ENCODE data around the gene FOXL2. TPM values are rescaled to one million over a fixed set of nuclear protein-coding genes. Genes with fewer than 3 reads are reported as not detected.

Gene FOXL2
- total RNA-seq, 2 experiments from 2014 or later = not detected

DNA sequence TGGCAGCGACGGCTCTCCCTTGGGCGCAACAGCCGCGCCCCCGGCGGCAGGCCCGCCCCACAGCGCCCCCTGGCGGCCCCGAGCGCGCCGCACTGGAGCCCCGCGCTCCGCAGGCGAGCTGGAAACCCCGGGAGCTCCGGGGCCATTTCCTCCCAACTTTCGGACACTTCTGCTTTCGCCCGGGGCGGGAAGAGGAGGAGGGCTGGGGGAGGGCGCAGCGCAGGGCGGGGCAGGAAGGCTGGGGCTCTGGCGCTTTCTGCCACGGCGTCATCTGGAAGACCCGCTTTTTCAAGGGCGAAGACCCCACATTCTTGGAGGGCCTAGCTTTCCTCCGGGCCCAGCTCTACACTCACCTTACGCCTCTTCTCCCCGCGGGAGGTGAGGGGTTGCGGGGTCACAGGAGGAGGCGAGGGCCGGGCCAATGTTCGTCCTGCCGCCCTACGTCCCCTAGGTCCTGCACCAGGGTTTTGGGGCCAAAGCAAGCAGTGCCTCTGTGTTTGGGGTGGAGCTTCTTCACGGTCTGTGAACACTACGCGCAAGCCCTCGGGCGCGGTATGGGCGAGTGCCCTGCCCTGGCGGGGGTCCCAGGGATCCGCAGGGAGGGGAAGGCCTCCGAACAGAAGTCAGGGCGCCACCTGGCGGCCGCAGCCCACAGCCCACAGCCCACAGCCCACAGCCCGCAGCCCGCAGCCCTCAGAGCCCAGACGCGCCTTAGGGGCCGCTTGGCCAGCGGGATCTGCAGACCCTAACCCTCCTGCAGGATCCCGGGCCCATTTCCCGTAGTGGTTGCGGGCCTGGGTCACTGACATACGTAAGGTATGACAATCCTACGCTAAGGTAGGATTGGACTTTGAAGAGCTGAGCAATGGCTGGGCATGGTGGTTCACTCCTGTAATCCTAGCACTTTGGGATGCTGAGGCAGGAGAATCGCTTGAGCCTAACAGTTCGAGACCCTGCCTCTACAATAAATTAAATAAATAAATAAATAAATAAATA is 31.1 kb downstream of the FOXL2 start:
- ChIA-PET POLR2A (interaction anchor here (0.6 to 2.3 kb wide), 16 partner anchors 11 to 741 kb away, joined by 3 to 15 read pairs (median 3); partner anchors contain the start of genes CEP70, DBR1, ESYT3 and FAIM), CTCF (interaction anchor here (0.6 to 14.2 kb wide), 93 partner anchors 8 to 742 kb away, joined by 3 to 405 read pairs (median 5); partner anchors contain the start of genes CEP70, DBR1, ESYT3 and FAIM)
- H3K4me1 Mint-ChIP-seq = peaks cover 9% of the 10 kb centered on the region
- no peaks in the 10 kb centered on the region for H3K36me3 Mint-ChIP-seq (ENCODE audit: low read depth)
- peak overlapping the region; percentile 74 for H3K4me3 Mint-ChIP-seq
- H3K27ac Mint-ChIP-seq = peak overlapping the region; percentile 56
- DNase-seq = peak; percentile 80
- H3K9me3 Mint-ChIP-seq = no peaks in the 10 kb centered on the region
- peaks cover 3% of the 10 kb centered on the region for H3K27me3 Mint-ChIP-seq

DNA sequence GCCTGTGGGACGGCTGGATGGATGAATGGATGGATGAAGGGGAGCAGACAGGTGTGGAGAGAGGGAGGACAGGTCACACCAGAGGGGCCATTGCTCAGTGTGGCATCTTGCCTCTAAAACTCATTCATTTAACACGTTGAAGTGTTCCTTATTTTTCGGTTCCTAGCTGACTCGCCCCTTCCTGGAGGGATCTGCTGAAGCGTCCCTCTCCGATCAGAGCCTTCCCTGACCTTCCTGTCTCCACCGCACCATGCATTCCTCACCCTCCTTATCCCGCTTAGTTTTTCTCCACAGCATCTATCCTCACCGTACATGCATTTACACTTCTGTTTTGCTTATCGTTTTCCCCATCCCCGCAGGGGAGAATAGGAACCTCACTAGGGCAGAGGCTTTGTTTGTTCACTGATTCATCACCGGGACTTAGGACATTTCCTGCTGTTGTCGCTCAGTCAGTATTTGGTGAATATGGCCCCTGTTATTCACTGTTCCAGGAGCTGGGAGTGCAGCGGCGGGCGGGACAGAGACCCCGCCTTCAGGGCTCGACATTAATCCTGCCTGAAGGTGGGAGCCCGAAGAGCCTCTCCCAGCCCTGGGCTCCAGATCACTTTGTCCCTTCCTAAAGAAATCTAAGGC is 32.0 kb downstream of the FOXL2 start:
- no peak for DNase-seq
- POLR2A ChIA-PET = interaction anchor here (0.6 to 2.3 kb wide), 10 partner anchors 19 to 480 kb away, joined by 3 to 15 read pairs (median 3); partner anchors contain the start of genes CEP70, ESYT3 and FAIM
- no peaks in the 10 kb centered on the region for H3K36me3 Mint-ChIP-seq (ENCODE audit: low read depth)
- H3K27me3 Mint-ChIP-seq = peaks cover 3% of the 10 kb centered on the region
- H3K4me3 Mint-ChIP-seq = peak overlapping the region; percentile 74
- peaks cover 9% of the 10 kb centered on the region for H3K4me1 Mint-ChIP-seq
- CTCF ChIA-PET = interaction anchor here (0.6 to 14.2 kb wide), 75 partner anchors 7 to 741 kb away, joined by 3 to 405 read pairs (median 5); partner anchors contain the start of genes CEP70, DBR1, FAIM and FOXL2
- H3K27ac Mint-ChIP-seq = no peak overlapping the region
- no peaks in the 10 kb centered on the region for H3K9me3 Mint-ChIP-seq

DNA sequence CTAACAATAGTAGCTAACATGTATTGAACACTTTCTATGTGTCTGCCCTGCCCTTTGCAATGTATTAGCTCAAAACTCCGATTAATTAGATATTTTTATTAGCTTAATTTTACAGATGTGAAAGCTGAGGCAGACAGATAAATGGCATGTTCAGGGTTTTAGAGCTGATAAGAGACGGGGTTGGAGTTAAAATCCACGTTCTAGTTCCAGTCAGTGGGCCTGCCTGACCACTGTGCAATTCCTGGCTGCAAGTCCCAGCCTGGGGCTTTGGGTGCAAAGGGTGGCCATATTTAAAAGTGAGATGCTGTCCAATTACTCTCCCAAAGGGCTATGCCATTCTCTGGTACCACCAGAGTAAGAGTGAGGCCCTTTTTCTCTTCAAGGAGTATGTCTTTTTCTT is 33.2 kb downstream of the FOXL2 start:
- no peak for DNase-seq
- Mint-ChIP-seq H3K9me3 (no peaks in the 10 kb centered on the region), H3K27me3 (peaks cover 3% of the 10 kb centered on the region), H3K27ac (no peak overlapping the region), H3K4me3 (no peak overlapping the region), H3K4me1 (peaks cover 9% of the 10 kb centered on the region), H3K36me3 (ENCODE audit: low read depth) (no peaks in the 10 kb centered on the region)
- POLR2A ChIA-PET = no interaction called here
- CTCF ChIA-PET = interaction anchor here (0.6 to 14.2 kb wide), 8 partner anchors 9 to 495 kb away, joined by 3 to 405 read pairs (median 14); partner anchors contain the start of gene CEP70

DNA sequence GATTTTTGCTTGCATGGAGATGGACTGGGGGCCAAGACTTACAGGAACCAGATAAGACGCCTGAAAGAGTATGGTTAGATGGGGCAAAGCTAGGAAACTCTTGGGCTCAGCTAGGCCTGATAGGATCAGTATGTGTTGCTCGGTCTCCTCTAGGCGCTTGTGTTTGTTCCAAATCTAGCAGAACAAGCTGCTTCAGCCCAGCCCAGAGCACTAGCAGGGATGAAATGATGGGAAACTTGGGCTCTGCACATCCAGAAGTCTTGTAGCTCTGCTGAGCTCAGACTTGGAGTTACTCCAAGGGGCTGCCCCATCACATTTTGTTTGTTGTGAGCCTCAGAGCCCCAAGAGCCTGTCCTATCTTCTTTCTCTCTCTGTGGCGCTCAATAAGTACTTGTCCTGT is 34.7 kb downstream of the FOXL2 start:
- H3K27ac Mint-ChIP-seq = no peak overlapping the region
- ChIA-PET CTCF (interaction anchor here (0.9 to 14.2 kb wide), 5 partner anchors 10 to 433 kb away, joined by 3 to 405 read pairs (median 22); partner anchors contain the start of gene CEP70), POLR2A (interaction anchor here (0.6 kb wide), 1 partner anchor 11 kb away, joined by 3 read pairs; no protein-coding TSS in a partner anchor)
- H3K27me3 Mint-ChIP-seq = peaks cover 3% of the 10 kb centered on the region
- no peak overlapping the region for H3K4me3 Mint-ChIP-seq
- no peak for DNase-seq
- H3K36me3 Mint-ChIP-seq (ENCODE audit: low read depth) = no peaks in the 10 kb centered on the region
- H3K9me3 Mint-ChIP-seq = no peaks in the 10 kb centered on the region
- H3K4me1 Mint-ChIP-seq = peaks cover 9% of the 10 kb centered on the region

DNA sequence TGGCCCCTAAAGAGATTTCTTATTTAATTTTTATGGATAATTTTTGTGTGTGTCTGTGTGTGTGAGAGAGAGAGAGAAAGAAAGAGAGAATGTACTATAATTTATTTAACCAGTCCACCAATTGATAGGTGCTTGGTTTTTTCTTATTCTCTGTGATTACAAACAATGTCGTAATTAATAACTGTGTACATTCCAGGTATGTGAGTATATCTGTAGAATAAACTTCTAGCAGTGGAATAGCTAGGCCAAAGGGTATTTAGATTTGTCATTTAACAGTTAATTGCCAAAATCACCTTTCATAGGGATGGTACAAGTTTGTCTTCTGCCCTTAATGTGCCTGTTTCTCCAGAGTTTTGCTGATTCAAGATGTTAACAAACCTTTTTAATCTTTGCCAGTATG is 35.3 kb downstream of the FOXL2 start:
- DNase-seq = no peak
- ChIA-PET CTCF (interaction anchor here (0.9 to 14.2 kb wide), 4 partner anchors 11 to 318 kb away, joined by 3 to 405 read pairs (median 102); partner anchors contain the start of gene CEP70), POLR2A (no interaction called here)
- Mint-ChIP-seq H3K4me3 (no peak overlapping the region), H3K27me3 (peaks cover under 1% of the 10 kb centered on the region), H3K9me3 (no peaks in the 10 kb centered on the region), H3K4me1 (peaks cover 9% of the 10 kb centered on the region), H3K36me3 (ENCODE audit: low read depth) (no peaks in the 10 kb centered on the region), H3K27ac (no peak overlapping the region)

DNA sequence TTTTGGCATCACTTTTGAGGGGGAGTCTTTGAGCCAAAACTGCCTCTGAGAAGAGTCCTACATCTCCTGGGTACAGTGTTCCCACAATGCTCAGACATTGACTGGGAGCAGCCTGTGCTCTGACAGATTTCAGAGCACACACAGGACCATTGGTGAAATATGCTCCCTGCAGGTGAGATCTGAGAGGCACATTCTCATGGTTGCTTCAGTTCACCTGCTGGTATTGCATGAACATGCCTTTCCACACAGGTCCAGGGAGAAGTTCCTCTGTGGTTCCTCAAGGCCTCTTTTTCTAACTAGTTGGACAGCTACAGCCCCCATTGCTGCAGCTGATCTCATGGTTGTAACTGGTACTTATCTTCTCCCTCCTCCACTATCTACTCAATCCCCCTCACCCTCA is 37.0 kb downstream of the FOXL2 start:
- ChIA-PET CTCF (interaction anchor here (1.0 to 1.2 kb wide), 2 partner anchors 13 to 211 kb away, joined by 3 to 5 read pairs; no protein-coding TSS in a partner anchor), POLR2A (no interaction called here)
- Mint-ChIP-seq H3K9me3 (no peaks in the 10 kb centered on the region), H3K27ac (no peak overlapping the region), H3K4me3 (no peak overlapping the region), H3K4me1 (peaks cover 2% of the 10 kb centered on the region), H3K27me3 (no peaks in the 10 kb centered on the region), H3K36me3 (ENCODE audit: low read depth) (no peaks in the 10 kb centered on the region)
- DNase-seq = no peak

DNA sequence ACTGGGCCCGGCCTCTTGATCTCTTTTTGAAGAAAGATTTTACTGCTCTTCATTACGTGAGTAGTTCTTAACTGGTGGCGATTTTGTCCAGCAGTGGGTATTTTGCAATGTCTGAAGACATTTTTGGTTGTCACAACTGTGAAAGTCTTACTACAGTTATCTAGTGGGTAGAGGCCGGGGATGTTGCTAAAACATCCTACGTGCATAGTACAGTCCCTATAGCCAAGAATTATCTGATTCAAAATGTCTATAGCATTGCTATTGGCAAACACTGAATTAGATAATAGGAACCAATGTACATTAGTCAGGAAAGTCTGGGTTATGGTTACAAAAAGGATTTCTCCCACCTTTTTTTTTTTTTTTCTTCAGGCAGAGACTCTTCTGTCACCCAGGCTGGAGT is 38.1 kb downstream of the FOXL2 start:
- H3K27me3 Mint-ChIP-seq = no peaks in the 10 kb centered on the region
- no peak overlapping the region for H3K4me3 Mint-ChIP-seq
- H3K9me3 Mint-ChIP-seq = no peaks in the 10 kb centered on the region
- no peak for DNase-seq
- no peaks in the 10 kb centered on the region for H3K4me1 Mint-ChIP-seq
- POLR2A ChIA-PET = no interaction called here
- CTCF ChIA-PET = interaction anchor here (1.0 to 1.6 kb wide), 2 partner anchors 15 to 210 kb away, joined by 3 to 6 read pairs; no protein-coding TSS in a partner anchor
- no peak overlapping the region for H3K27ac Mint-ChIP-seq
- no peaks in the 10 kb centered on the region for H3K36me3 Mint-ChIP-seq (ENCODE audit: low read depth)

DNA sequence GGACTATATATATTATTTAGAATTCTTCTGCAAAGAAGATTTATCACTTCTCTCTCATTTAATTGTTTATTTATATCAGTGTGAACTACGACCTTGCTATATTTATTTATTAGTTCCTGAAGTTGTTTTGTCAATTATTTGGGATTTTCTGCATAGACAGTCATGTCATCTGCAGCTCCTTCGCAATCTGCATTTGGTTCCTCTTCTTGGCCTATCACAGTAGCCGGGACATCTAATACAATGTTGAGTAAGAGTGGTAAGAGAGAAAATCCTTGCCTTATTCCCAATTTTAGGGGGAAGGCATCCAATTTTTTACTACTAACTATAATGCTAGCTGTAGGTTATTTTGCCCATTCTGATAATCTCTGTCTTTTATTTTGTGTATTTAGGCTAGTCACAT is 39.4 kb downstream of the FOXL2 start:
- no peak for DNase-seq
- Mint-ChIP-seq H3K36me3 (ENCODE audit: low read depth) (no peaks in the 10 kb centered on the region), H3K9me3 (no peaks in the 10 kb centered on the region), H3K27ac (no peak overlapping the region), H3K4me3 (no peak overlapping the region), H3K4me1 (no peaks in the 10 kb centered on the region), H3K27me3 (no peaks in the 10 kb centered on the region)
- ChIA-PET POLR2A (no interaction called here), CTCF (interaction anchor here (0.9 to 1.6 kb wide), 3 partner anchors 8 to 212 kb away, joined by 3 to 8 read pairs (median 6); no protein-coding TSS in a partner anchor)

DNA sequence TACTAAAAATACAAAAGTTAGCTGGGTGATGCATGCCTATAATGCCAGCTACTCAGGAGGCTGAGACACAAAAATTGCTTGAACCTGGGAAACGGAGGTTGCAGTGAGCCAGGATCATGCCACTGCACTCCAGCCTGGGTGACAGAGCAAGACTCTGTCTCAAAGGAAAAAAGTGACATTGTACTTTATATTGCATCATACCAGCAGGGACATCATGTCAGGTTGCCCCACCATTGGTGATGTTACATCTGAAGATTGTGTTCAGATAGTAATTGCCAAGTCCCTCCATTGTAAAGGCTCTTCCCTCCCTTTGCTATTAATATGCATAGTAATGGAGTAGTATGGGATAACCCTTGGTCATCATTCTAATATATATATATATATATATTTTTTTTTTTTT is 44.8 kb downstream of the FOXL2 start:
- no peaks in the 10 kb centered on the region for H3K4me1 Mint-ChIP-seq
- H3K4me3 Mint-ChIP-seq = no peak overlapping the region
- no peaks in the 10 kb centered on the region for H3K36me3 Mint-ChIP-seq (ENCODE audit: low read depth)
- H3K27ac Mint-ChIP-seq = no peak overlapping the region
- ChIA-PET CTCF (interaction anchor here (3.0 kb wide), 1 partner anchor 13 kb away, joined by 14 read pairs; no protein-coding TSS in a partner anchor), POLR2A (no interaction called here)
- DNase-seq = no peak
- H3K27me3 Mint-ChIP-seq = peaks cover 3% of the 10 kb centered on the region
- no peaks in the 10 kb centered on the region for H3K9me3 Mint-ChIP-seq

DNA sequence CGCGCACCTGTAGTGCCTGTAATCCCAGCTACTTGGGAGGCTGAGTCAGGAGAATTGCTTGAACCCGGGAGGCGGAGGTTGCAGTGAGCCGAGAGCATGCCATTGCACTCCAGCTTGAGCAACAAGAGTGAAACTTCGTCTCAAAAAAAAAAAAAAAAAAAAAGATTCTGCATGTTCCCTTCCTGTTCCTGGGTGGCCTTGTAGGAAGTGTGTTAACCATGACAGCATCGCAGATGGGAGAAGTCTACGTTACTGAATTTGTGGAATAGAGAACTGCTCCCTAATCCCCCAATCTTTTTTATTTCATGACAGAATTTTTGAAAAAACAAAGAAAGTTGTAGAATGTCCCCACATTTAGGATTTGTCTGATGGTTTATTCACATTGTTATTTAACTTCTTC is 45.4 kb downstream of the FOXL2 start:
- ChIA-PET CTCF (interaction anchor here (3.0 kb wide), 1 partner anchor 14 kb away, joined by 14 read pairs; no protein-coding TSS in a partner anchor), POLR2A (interaction anchor here (0.6 to 0.7 kb wide), 2 partner anchors 11 to 22 kb away, joined by 3 read pairs; no protein-coding TSS in a partner anchor)
- Mint-ChIP-seq H3K9me3 (no peaks in the 10 kb centered on the region), H3K27me3 (peaks cover 3% of the 10 kb centered on the region), H3K27ac (no peak overlapping the region), H3K36me3 (ENCODE audit: low read depth) (no peaks in the 10 kb centered on the region), H3K4me3 (no peak overlapping the region), H3K4me1 (no peaks in the 10 kb centered on the region)
- no peak for DNase-seq

DNA sequence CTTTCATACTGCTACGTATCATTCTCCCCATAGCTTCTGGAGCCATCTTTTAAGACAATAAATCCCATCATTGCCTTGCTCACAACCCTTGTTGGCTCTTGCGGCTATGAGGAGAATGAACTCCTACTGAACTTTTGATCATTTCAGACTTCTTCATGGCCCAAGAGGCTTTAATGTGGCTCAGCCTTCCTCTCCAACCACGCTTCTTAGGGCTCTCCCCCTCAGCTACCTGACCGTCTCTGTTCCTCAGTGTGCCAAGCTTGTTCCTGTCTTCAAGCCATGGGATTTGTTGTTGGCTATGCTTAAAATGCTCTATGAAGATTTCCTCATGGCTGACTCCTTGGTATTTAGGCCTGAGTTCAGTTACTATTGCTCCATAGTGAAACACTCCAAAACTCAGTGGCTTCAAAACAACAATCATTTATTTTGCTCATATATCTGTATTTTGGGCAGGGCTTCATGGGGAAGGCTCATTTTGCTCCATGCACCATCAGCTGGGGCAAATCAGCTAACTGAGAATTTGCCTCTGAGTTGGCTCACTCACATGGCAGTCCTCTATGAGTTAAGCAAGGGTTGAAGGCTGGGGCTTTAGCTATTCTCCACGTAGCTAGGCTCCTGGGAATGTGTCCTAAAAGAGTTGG is 47.5 kb downstream of the FOXL2 start:
- CTCF ChIA-PET = interaction anchor here (0.9 to 3.0 kb wide), 3 partner anchors 10 to 16 kb away, joined by 3 to 14 read pairs (median 12); no protein-coding TSS in a partner anchor
- Mint-ChIP-seq H3K9me3 (no peaks in the 10 kb centered on the region), H3K4me3 (no peak overlapping the region), H3K27ac (no peak overlapping the region), H3K27me3 (peaks cover 3% of the 10 kb centered on the region), H3K4me1 (no peaks in the 10 kb centered on the region), H3K36me3 (ENCODE audit: low read depth) (no peaks in the 10 kb centered on the region)
- DNase-seq = no peak
- POLR2A ChIA-PET = no interaction called here

DNA sequence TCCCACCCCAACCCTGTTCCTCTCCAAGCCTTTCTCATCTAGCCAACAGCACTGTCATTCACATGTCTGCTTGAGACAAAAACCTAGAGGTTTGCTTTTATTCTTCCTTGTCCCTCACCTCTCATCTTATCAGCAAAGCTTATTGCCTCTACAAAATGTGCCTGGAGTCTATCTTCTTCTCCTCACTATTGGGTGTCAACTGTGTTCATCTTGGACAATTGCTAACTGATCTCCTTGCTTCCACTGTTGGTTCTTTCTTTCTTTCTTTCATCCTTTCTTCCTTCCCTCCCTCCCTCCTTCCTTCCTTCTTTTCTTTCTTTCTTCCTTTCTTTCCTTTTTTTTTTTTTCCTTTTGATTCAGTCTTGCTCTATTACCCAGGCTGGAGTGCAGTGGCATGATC is 48.2 kb downstream of the FOXL2 start:
- POLR2A ChIA-PET = no interaction called here

More for the DNA sequence above, 48.2 kb downstream of the FOXL2 start:
- CTCF ChIA-PET = interaction anchor here (0.9 to 1.7 kb wide), 2 partner anchors 10 to 17 kb away, joined by 3 to 12 read pairs; no protein-coding TSS in a partner anchor
- no peak for DNase-seq
- Mint-ChIP-seq H3K27ac (no peak overlapping the region), H3K9me3 (no peaks in the 10 kb centered on the region), H3K4me1 (no peaks in the 10 kb centered on the region), H3K4me3 (no peak overlapping the region), H3K36me3 (ENCODE audit: low read depth) (no peaks in the 10 kb centered on the region), H3K27me3 (peaks cover 3% of the 10 kb centered on the region)

Data from activated CD4-positive, alpha-beta memory T cell treated with anti-CD3 and anti-CD28 coated beads, Interleukin-2, amount 10 ng/mL, durations not matched to agents 7 days and 5 days (primary cell).